GM21576 (cell line): ENCODE data around the gene SLAMF6.

Experiments
- ATAC-seq: cut with Tn5 transposase; IDR thresholded peaks from one replicate; pipeline ENCODE4 v1.9.1; 2021; ENCODE audit warnings: mild to moderate bottlenecking, moderate library complexity; ENCODE audit not compliant: unreplicated experiment

SLAMF6 gene

GRCh38 chr1:160436966-160437365 is 86.1 kb downstream of the SLAMF6 start:
- no peak for ATAC-seq
